Gastroesophageal sphincter (tissue), 3 donors: ENCODE measurements around the gene ARPC1B.

Experiments used
- CTCF ChIP-seq, 4 experiments: fragments of 200-600 bp in 2 of 4; fragments of 450-650 bp in 2 of 4; sonication (generic) in 1 of 4; IDR thresholded peaks; one replicate each; pipeline ENCODE4 v1.5.1; 2017 to 2019; ENCODE audit warnings: antibody characterized with exemption in 4 of 4, mild to moderate bottlenecking in 2 of 4, moderate library complexity in 2 of 4
- POLR2A ChIP-seq, 2 donors: fragments of 450-650 bp; IDR thresholded peaks; one replicate each; pipeline ENCODE4 v1.6.1; 2017; ENCODE audit warnings: antibody characterized with exemption in 2 of 2, mild to moderate bottlenecking in 2 of 2, moderate library complexity in 1 of 2
- POLR2AphosphoS5 ChIP-seq: sonication (generic); formaldehyde crosslinking; IDR thresholded peaks from one replicate; pipeline ENCODE4 v1.6.1; 2017; ENCODE audit warnings: antibody characterized with exemption

GRCh38 chr7:99420213-99420612 is 45.7 kb downstream of the ARPC1B start:
- TF ChIP-seq CTCF (IDR thresholded peaks at IDR 0.05) (no peak), POLR2AphosphoS5 (no peak), POLR2A (IDR thresholded peaks at IDR 0.05) (no peak)
